HepG2 (cell line): ENCODE data around the gene PSMG4. TPM values are rescaled to one million over a fixed set of nuclear protein-coding genes. Genes with fewer than 3 reads are reported as not detected.

Experiments
- ATAC-seq: fragments of 200-7000 bp; cut with Tn5 transposase; 3 replicates; pipeline ENCODE4 v1.9.1; 2020; ENCODE audit warnings: mild to moderate bottlenecking, moderate library complexity
- BruUV-seq: library from RNA; stranded (reverse); fragments of 400-500 nt; replicated peaks from 2 replicates; lab custom pipeline; 2021; lab: Mats Ljungman, UMichigan
- CTCF ChIA-PET: fragments of 300-600 bp; formaldehyde crosslinking; extraction: SDS; loops from one replicate; lab custom pipeline; 2021; ENCODE audit warnings: low total read pairs, inconsistent platforms, low intra/inter-chr PET ratio; lab: Yijun Ruan, JAX
- POLR2A ChIA-PET: fragments of 350-600 bp; sonication (Branson Sonifier 250); formaldehyde crosslinking; loops from one replicate; lab custom pipeline; 2020; ENCODE audit warnings: antibody characterized with exemption, inconsistent platforms; lab: Yijun Ruan, JAX
- DNase-seq: peaks from one replicate; pipeline ENCODE4 v3.0.0-alpha.2; 2015; ENCODE audit warnings: low spot score
- FAIRE-seq: peaks from 3 replicates; lab custom pipeline; 2011; peaks lifted over from hg19 to GRCh38; lab: Jason Lieb, UNC
- H2AFZ ChIP-seq: one replicate; pipeline ENCODE4 v1.6.1; 2011; ENCODE audit warnings: low read length, inconsistent platforms
- H3K27ac ChIP-seq: fragments of 300-600 bp; 3 replicates; pipeline ENCODE4 v1.8.0; 2011; ENCODE audit warnings: mixed run types, mild to moderate bottlenecking, mixed read lengths, low read length, inconsistent platforms; ENCODE audit not compliant: insufficient read depth; ENCODE audit errors: extremely low read length
- H3K27me3 ChIP-seq, 2 experiments: fragments of 200-600 bp in 1 of 2; 2 replicates in 1 of 2; 3 replicates in 1 of 2; pipeline versions ENCODE4 v1.6.0 to v1.8.0; 2011; ENCODE audit warnings: low read length in 2 of 2, mild to moderate bottlenecking in 2 of 2, moderate library complexity in 2 of 2, inconsistent platforms in 1 of 2; ENCODE audit not compliant: insufficient read depth in 2 of 2, control insufficient read depth in 1 of 2
- H3K36me3 ChIP-seq, 2 experiments: fragments of 200-600 bp in 1 of 2; replicated peaks in 1 of 2; 2 replicates in 1 of 2; 3 replicates in 1 of 2; pipeline versions ENCODE4 v1.5.1 to v1.8.0; 2011; ENCODE audit warnings: low read length in 2 of 2, inconsistent platforms in 1 of 2; ENCODE audit not compliant: insufficient read depth in 2 of 2, control insufficient read depth in 1 of 2
- H3K4me1 ChIP-seq: 2 replicates; pipeline ENCODE4 v1.5.1; 2012; ENCODE audit warnings: low read length, inconsistent platforms; ENCODE audit not compliant: insufficient read depth
- H3K4me2 ChIP-seq: 2 replicates; pipeline ENCODE4 v1.6.0; 2011; ENCODE audit warnings: low read depth, low read length, inconsistent platforms
- H3K4me3 ChIP-seq, 3 experiments: fragments of 200-600 bp in 1 of 3; sonication (generic), shearing (Covaris generic) in 1 of 3; replicated peaks in 1 of 3; 2 replicates each; pipeline ENCODE4 v1.5.1; 2011 to 2016; ENCODE audit warnings: low read length in 3 of 3, inconsistent platforms in 2 of 3, low read depth in 2 of 3, mild to moderate bottlenecking in 2 of 3, control low read depth in 1 of 3, mixed read lengths in 1 of 3; ENCODE audit not compliant: insufficient read depth in 1 of 3
- H3K79me2 ChIP-seq: one replicate; pipeline ENCODE4 v1.6.1; 2011; ENCODE audit warnings: low read length, inconsistent platforms; ENCODE audit not compliant: insufficient read depth
- H3K9ac ChIP-seq: 2 replicates; pipeline ENCODE4 v1.6.0; 2011; ENCODE audit warnings: mild to moderate bottlenecking, low read depth, low read length, inconsistent platforms; ENCODE audit not compliant: insufficient read depth
- H3K9me3 ChIP-seq: 2 replicates; pipeline ENCODE4 v1.5.1; 2012; ENCODE audit warnings: mild to moderate bottlenecking, low read length
- H4K20me1 ChIP-seq: 2 replicates; pipeline ENCODE4 v1.6.0; 2011; ENCODE audit warnings: inconsistent platforms, mild to moderate bottlenecking, low read length, moderate library complexity; ENCODE audit not compliant: insufficient read depth
- AGO1 ChIP-seq: fragments of 200-400 bp; formaldehyde crosslinking; IDR thresholded peaks from 2 replicates; pipeline ENCODE4 v1.6.1; 2017; ENCODE audit warnings: mild to moderate bottlenecking, low read depth, low read length, moderate library complexity; ENCODE audit not compliant: poor library complexity, severe bottlenecking
- AGO2 ChIP-seq: fragments of 200-400 bp; formaldehyde crosslinking; optimal IDR thresholded peaks from 2 replicates; pipeline ENCODE3; 2017; ENCODE audit warnings: mild to moderate bottlenecking, low read depth, low read length, moderate library complexity
- CENPT ChIP-seq: sonication (generic); formaldehyde crosslinking; IDR thresholded peaks from 2 replicates; pipeline ENCODE4 v1.8.0; 2022; ENCODE audit warnings: low read depth, mild to moderate bottlenecking, moderate library complexity, missing genetic modification reagents
- SALL1 ChIP-seq: sonication (generic); formaldehyde crosslinking; IDR thresholded peaks from 2 replicates; pipeline ENCODE4 v1.8.0; 2022; ENCODE audit warnings: mild to moderate bottlenecking, missing genetic modification reagents
- ZBTB4 ChIP-seq: sonication (generic); formaldehyde crosslinking; IDR thresholded peaks from 2 replicates; pipeline ENCODE4 v1.4.0; 2020; ENCODE audit warnings: missing genetic modification reagents, mild to moderate bottlenecking, borderline replicate concordance
- WGBS: methylation state at CpG from one replicate; pipeline ENCODE4 v1.1.6; 2017; ENCODE audit warnings: low lambda C conversion rate; 5-methylcytosine and 5-hydroxymethylcytosine counted together
- in situ Hi-C: cut with HindIII; loops from 2 replicates; pipeline ENCODE4 v1.10.0; 2017; ENCODE audit warnings: low pct_unique_long_range_greater_than_20kb; ENCODE audit not compliant: extremely low pct_ligation_motif_present
- intact Hi-C: fragments of 100-400 bp; cut with micrococcal nuclease; formaldehyde crosslinking; loops from one replicate; pipeline ENCODE4 v1.10.0; 2022; ENCODE audit not compliant: unreplicated experiment
- polyA plus RNA-seq, 8 experiments: library from polyadenylated mRNA; depleted of rRNA in 3 of 8; stranded (reverse) in 7 of 8; unstranded in 1 of 8; fragments of >200 nt; fragmentation: Illumina TruSeq in 4 of 8; extraction: Trizol in 4 of 8; gene quantifications; 2 replicates each; pipeline versions ENCODE4 v1.2.1 to v1.2.3, GENCODE V29; 2011 to 2016; ENCODE audit warnings: low read depth in 4 of 8, missing spikeins in 1 of 8, mixed read lengths in 1 of 8; ENCODE audit not compliant: insufficient read depth in 1 of 8
- total RNA-seq, 5 experiments: library from RNA; depleted of rRNA; stranded (reverse); fragments of >200 nt; fragmentation: Illumina TruSeq; extraction: Trizol; gene quantifications; 2 replicates each; pipeline ENCODE4 v1.2.3, GENCODE V29; 2016; ENCODE audit warnings: low read depth in 1 of 5

The PSMG4 gene
- total and polyA plus RNA-seq, 2 of the 13 experiments (the other 11 are each of a cell fraction or from before 2014, with no cell fraction given), result 28.5 to 32.8 TPM

GRCh38 chr6:3276174-3277167, 17.7 kb downstream of the PSMG4 start:
- Histone ChIP-seq H2AFZ (no peak overlapping the region), H3K4me2 (no peak overlapping the region), H3K9me3 (no peaks in the 10 kb centered on the region), H4K20me1 (no peaks in the 10 kb centered on the region; the same call in 1 of the 2 replicates), H3K9ac (no peak overlapping the region), H3K4me3 (no peak overlapping the region), H3K27ac (no peak overlapping the region), H3K79me2 (no peaks in the 10 kb centered on the region), H3K27me3 (no peaks in the 10 kb centered on the region), H3K4me1 (no peaks in the 10 kb centered on the region), H3K36me3 (peaks cover 19 to 55% of the 10 kb centered on the region in 2 experiments; a peak in 4 of 5 replicates)
- no peak for FAIRE-seq
- BruUV-seq, result no TSS peak
- TF ChIP-seq ZBTB4 (CRISPR knock-in tag) (0 out of 2 replicates have a peak, but pooled peaks have one; percentile 6), AGO1 (peak; percentile 7), AGO2 (peak; percentile 64), CENPT (no peak), SALL1 (CRISPR knock-in tag) (0 out of 2 replicates have a peak, but pooled peaks have one; percentile 15)
- intact Hi-C loops, result no loop called here
- CTCF ChIA-PET, result no interaction called here
- 93% methylated on average over 20 of the region's 20 CpGs for WGBS
- ATAC-seq, result no peak
- POLR2A ChIA-PET, result no interaction called here
- in situ Hi-C loops, result loop anchor here (10.0 to 25.0 kb wide), 2 partner anchors 238 to 711 kb away; no protein-coding TSS in a partner anchor
- no peak for DNase-seq
